Glomerular visceral epithelial cell (primary cell): ENCODE results near the gene GALNT15.
A peak's percentile ranks its signal among the peaks of the same experiment; 100 is the strongest.

ENCODE experiments used
- DNase-seq: peaks from one replicate; pipeline ENCODE4 v3.0.0-alpha.2; 2016; ENCODE audit errors: extremely low spot score

GALNT15 gene

GRCh38 chr3:16251316-16252085 is 77.0 kb downstream of the GALNT15 start:
- DNase-seq, result no peak

GRCh38 chr3:16252243-16252978 is 77.9 kb downstream of the GALNT15 start:
- no peak for DNase-seq

GRCh38 chr3:16252988-16253387 is 78.5 kb downstream of the GALNT15 start:
- no peak for DNase-seq

GRCh38 chr3:16253601-16254000 is 79.1 kb downstream of the GALNT15 start:
- DNase-seq, result no peak

GRCh38 chr3:16254916-16255315 is 80.4 kb downstream of the GALNT15 start:
- DNase-seq, result no peak

- DNase-seq, result no peak
Measured at GRCh38 chr3:16255326-16255725, 80.8 kb downstream of the GALNT15 start.

GRCh38 chr3:16255726-16256125 is 81.2 kb downstream of the GALNT15 start:
- no peak for DNase-seq

- no peak for DNase-seq
Measured at GRCh38 chr3:16257309-16257708, 82.8 kb downstream of the GALNT15 start.

- DNase-seq, result no peak
Measured at GRCh38 chr3:16258177-16258576, 83.7 kb downstream of the GALNT15 start.

- DNase-seq, result no peak
Measured at GRCh38 chr3:16258866-16259265, 84.4 kb downstream of the GALNT15 start.

- DNase-seq, result no peak
Measured at GRCh38 chr3:16260046-16260445, 85.6 kb downstream of the GALNT15 start.

- DNase-seq, result no peak
Measured at GRCh38 chr3:16262174-16262573, 87.7 kb downstream of the GALNT15 start.

- peak; percentile 8 for DNase-seq
Measured at GRCh38 chr3:16264174-16264707, 89.8 kb downstream of the GALNT15 start.

- DNase-seq, result peak; percentile 98
Measured at GRCh38 chr3:16264708-16265454, 90.4 kb downstream of the GALNT15 start, which contains the start of the genes DPH3 and OXNAD1. DPH3 (minus strand) TSS chr3:16264943; CDS start chr3:16264876, 67 bp downstream. OXNAD1 (plus strand) TSS chr3:16265212; CDS start chr3:16270953, 5,741 bp downstream.

- no peak for DNase-seq
Measured at GRCh38 chr3:16265455-16265786, 90.9 kb downstream of the GALNT15 start.

GRCh38 chr3:16266714-16267113 is 92.2 kb downstream of the GALNT15 start:
- no peak for DNase-seq

GRCh38 chr3:16270855-16271254 is 96.4 kb downstream of the GALNT15 start:
- DNase-seq, result no peak

GRCh38 chr3:16272588-16272987 is 98.1 kb downstream of the GALNT15 start:
- no peak for DNase-seq

- no peak for DNase-seq
Measured at GRCh38 chr3:16273867-16274266, 99.4 kb downstream of the GALNT15 start.

GRCh38 chr3:16277471-16277870 is 103.0 kb downstream of the GALNT15 start:
- no peak for DNase-seq

- DNase-seq, result no peak
Measured at GRCh38 chr3:16279010-16279801, 104.7 kb downstream of the GALNT15 start.
